ENCODE results near the gene TNFRSF1A. TPM values are rescaled to one million over a fixed set of nuclear protein-coding genes. Genes with fewer than 3 reads are reported as not detected.

The TNFRSF1A gene
- total and polyA plus RNA-seq, 9 of the 15 experiments (the other 6 are each of a cell fraction or from before 2014, with no cell fraction given) = 0.76 to 43.5 (median 30.0) TPM

GRCh38 chr12:6370994-6371754 is 29.3 kb upstream of the TNFRSF1A start (continued):
- TF ChIP-seq CEBPZ (IDR thresholded peaks at IDR 0.05; ENCODE audit: borderline replicate concordance, low read depth, low read length) (no peak), ZBTB9 (CRISPR knock-in tag; IDR thresholded peaks at IDR 0.05) (no peak), ZBTB7A (IDR thresholded peaks at IDR 0.05; ENCODE audit: borderline replicate concordance, control insufficient read depth, low read depth, low read length) (0 out of 2 replicates have a peak, but pooled peaks have one; percentile 17), SMARCC2 (IDR thresholded peaks at IDR 0.05; ENCODE audit: low read depth) (no peak), MEIS2 (IDR thresholded peaks at IDR 0.05; ENCODE audit: partially characterized antibody) (peak; percentile 72), RBM15 (IDR thresholded peaks at IDR 0.05; ENCODE audit: insufficient read depth, low read length) (no peak), CREM (IDR thresholded peaks at IDR 0.05; ENCODE audit: low read depth) (0 out of 2 replicates have a peak, but pooled peaks have one; percentile 9), MNT (conservative IDR thresholded peaks at IDR 0.05) (0 out of 4 replicates have a peak, but pooled peaks of 1 of the 2 experiments have one; percentile 22), ZNF77 (CRISPR knock-in tag; IDR thresholded peaks at IDR 0.05) (no peak), YY1 (IDR thresholded peaks at IDR 0.05; ENCODE audit: borderline replicate concordance in 1 of 3, control insufficient read depth in 1 of 3, extremely low read depth in 1 of 3, insufficient read depth in 3 of 3, insufficient read length in 1 of 3, insufficient replicate concordance in 2 of 3, low read depth in 1 of 3, low read length in 2 of 3) (peak in 1 of 3 experiments; percentile 39), RBFOX2 (IDR thresholded peaks at IDR 0.05; ENCODE audit: low read depth, low read length) (0 out of 2 replicates have a peak, but pooled peaks have one; percentile 26), ATF7 (IDR thresholded peaks at IDR 0.05) (peak; percentile 30; the same call in 1 of the 2 replicates), ARID4B (CRISPR knock-in tag; IDR thresholded peaks at IDR 0.05) (no peak), NFIC (IDR thresholded peaks at IDR 0.05) (0 out of 2 replicates have a peak, but pooled peaks have one; percentile 4)

Data from K562 (cell line).